GM12892 (cell line): ENCODE data around the gene TBPL1.

Experiments used
- POLR2A ChIP-seq: IDR thresholded peaks from 2 replicates; pipeline ENCODE4 v1.6.1; 2011; ENCODE audit warnings: low read depth, low read length, control low read depth
- POLR2AphosphoS5 ChIP-seq: IDR thresholded peaks from 2 replicates; pipeline ENCODE4 v1.6.1; 2011; ENCODE audit warnings: low read depth, low read length, control low read depth
- TAF1 ChIP-seq: IDR thresholded peaks from 2 replicates; pipeline ENCODE4 v1.6.1; 2011; ENCODE audit warnings: low read depth, mild to moderate bottlenecking, control low read depth, low read length, borderline replicate concordance

GRCh38 chr6:133921249-133921859 lies 31.7 kb upstream of the TBPL1 start:
- TF ChIP-seq POLR2A (no peak), TAF1 (no peak), POLR2AphosphoS5 (no peak)
